Cerebellar nuclear complex (tissue), 1 donor: ENCODE results near the gene KRT2.
"Not testable (repeated sequence)": the region's sequence is repeated elsewhere in the genome, so short reads cannot be mapped to it uniquely, and the experiment has no call there.

ENCODE experiments used
- DNase-seq, 2 experiments: peaks; one replicate each; lab custom pipeline; 2025; lab: John Stamatoyannopoulos, UW

KRT2 gene

DNA sequence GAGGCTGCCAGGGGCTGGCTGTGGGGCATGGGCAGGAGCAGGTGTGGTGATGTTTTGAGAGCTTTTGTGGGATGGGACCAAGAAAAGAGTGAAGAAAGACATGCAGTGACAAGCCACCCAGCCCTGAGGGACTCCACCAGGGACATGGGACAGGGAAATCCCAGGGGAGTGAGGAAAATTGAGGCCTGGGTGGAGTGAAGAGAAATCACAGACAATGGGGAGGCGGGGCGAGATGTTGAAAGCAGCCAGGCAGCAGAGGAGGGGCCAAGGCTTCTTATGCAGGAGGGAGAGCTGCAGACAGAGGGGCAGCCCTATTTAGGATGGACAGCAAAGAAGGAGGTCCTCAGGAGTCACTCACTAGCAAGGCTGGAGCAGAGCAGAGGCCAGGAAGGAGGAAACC, 32.4 kb upstream of the KRT2 start:
- DNase-seq: no peak

DNA sequence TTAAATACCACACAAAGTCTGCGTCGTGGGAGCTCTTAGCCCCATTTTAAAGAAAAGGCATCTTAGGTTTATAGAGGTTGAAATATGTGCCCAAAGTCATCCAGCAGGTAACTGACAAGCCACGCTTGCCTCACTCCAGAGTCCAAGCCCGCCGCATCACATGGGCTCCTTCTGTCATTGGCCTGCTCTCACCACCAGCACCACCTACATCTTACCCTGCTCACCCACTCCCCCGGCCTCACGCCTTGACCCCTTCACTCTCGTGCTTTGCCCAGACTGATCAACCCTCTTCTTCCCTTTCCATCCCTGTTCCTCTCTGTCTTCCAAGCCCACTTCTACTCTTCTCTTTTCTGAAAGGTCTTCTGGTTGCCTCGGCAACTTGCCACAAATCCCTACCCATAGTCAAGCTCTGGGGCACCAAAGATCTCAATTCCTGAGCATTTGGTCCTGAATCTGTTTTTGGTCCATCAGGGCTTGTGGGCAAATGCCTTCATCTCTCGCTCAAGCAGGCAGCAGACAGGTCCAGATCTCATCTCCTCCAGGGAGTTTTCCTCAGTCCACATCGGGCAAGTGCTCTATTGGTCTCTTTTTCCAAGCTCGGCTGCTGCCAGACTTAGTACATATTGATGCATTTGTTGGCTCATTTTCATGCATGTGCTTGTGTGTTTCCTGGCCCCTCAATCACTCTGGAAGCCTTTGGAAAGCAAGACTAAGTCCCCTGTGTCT, 31.7 kb upstream of the KRT2 start:
- no peak for DNase-seq

DNA sequence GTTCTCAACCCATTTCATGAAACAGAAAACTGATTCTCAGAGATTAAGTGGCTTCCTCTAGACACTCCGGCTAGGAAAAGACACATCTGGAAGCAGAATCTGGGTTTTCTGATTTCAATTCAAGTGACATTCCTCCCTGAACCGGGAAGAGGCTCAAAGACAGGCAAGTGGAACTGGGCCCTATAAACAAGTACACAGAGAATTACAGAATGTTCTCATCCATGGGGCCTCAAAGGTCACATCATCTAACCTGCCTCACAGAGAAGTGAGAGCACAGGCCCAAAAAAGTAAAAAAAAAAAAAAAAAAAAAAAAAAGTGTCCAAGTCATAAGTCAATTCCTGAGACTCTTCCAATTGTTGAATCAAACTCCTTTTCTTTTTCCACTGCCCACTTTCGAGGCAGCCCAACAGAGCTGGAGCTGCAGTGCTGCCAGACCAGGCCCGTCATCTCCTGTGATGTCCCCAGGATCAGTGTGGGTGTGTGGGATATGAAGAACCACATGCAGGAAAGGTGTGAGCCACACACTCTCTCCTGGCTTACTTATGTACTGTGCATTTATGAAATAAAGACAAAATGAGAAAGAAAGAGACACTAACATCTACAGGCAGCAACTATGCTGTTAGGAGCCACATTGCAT, 31.0 kb upstream of the KRT2 start:
- no peak for DNase-seq

DNA sequence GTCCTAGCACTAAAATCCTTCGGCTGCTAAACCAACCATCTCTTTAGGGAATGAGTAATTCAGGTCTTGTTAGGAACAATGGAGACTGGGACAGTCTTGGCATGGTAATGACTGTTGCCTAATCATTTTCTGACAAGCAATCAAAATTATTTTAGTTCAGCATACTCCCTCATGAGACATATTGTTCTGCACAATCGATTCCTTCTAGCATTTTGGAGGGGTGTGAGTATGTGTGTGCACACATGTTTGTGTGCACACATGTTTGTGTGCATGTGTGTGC, 30.3 kb upstream of the KRT2 start:
- DNase-seq: no peak

DNA sequence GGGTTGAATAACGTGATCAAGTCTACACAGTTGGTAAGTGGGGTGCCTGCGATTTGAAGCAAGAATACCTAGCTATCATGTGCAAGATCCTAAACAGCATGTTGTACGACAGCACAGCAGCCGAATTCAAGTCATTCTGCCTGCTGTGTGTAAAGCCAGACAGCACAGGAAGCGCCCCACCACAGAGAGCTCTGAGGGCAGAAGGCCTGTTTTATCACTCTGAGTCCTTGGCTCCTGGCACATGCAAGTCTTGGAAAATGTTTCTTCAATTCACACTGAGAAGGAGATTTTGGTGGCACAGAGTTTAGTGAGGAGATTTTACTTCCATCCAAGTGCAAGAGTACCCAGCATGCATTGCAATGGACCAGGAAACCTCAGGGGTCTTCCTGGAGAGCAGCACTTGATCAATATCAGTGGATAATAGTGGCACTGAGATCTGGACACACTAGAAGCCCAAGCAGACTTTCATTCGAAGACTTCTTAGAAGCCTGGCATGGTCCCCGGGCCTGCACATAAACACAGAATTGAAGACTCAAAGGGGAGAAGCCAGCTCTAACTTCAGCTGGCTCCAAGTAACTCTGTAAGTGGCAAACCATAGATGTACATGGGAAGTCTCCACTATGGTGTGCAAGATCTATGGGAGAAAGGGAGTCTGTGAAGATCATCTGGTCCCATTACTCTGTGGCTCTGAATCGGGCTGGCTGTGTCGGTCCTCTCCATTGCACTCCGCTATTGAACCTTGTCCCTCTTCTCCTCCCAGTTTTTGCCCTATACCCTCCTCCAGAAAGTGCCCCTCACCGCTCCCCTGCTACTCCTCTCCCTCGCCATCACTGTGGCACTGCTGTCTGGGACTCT, 29.7 kb upstream of the KRT2 start:
- no peak for DNase-seq

DNA sequence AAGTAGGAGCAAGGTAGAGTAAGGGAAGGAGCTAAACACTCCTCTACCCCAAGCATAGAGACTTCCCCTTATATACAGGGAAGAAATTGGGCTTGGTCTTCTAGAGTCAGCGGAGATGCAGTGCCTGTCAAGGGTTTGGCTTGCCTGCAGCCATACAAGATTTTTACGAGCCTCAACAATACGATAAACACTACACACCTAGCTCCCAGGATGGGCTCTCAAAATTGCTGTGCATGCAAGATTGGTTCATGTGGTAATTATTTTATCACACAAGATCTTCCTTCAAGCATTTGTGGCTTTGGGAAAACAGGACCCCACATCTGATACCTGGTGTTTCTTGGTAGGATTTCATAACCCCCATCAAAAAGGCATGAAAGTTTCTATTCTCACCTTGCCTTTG, 28.4 kb upstream of the KRT2 start, which contains the start of gene KRT1:
KRT1 (minus strand) TSS at position 45 of the 400 bp plus-strand sequence. CDS start 59 bp downstream, outside the sequence.
- DNase-seq: no peak

DNA sequence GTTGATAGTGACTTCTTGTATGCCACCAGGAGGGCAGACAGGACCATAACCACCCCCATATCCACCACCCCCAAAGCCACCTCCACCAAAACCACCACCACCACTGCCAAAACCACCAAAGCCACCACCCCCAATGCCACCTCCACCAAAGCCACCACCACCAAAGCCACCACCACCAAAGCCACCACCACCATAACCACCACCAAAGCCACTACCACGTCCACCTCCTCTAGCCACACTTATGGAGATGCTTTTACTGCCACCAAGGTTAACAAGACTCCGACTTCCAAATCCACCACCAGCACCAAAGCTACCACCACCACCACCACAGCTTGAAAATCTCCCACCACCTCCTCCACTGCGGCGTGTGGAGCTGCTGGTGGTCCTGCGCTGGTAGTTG, 27.9 kb upstream of the KRT2 start:
- DNase-seq: no peak

DNA sequence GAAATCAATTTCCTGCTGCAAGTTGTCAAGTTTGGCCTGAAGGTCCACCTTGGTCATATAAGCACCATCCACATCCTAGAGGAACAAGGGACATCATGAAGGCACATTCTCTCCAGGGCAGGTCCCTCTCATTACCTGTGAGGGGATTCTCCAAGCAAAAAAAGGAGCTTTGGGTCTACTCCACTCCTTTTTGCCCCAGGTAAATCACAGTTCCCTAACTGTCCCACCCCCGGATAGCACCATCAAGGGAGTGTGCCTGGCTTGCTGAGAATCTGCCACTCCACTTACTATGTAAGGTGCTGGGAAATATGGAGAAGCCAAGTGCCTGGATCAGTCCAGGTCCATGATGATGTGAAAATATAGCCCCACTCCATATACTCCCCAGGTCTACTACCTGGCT, 25.7 kb upstream of the KRT2 start:
- no peak for DNase-seq

DNA sequence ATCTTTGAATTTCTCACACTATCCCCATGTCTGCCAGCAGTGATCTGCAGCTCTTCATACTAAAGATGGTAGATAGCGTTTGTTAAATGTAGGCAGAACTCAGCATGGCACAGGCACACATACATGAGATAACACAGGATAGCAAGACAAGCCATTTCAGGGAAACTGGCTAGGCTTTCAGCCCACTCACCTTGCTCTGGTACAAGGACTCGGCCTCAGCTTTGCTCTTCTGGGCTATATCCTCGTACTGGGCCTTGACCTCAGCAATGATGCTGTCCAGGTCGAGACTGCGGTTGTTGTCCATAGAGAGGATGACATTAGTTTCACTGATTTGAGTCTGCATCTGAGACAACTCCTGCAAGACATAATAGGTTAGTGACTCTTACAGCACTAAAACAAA, 25.1 kb upstream of the KRT2 start:
- no peak for DNase-seq

DNA sequence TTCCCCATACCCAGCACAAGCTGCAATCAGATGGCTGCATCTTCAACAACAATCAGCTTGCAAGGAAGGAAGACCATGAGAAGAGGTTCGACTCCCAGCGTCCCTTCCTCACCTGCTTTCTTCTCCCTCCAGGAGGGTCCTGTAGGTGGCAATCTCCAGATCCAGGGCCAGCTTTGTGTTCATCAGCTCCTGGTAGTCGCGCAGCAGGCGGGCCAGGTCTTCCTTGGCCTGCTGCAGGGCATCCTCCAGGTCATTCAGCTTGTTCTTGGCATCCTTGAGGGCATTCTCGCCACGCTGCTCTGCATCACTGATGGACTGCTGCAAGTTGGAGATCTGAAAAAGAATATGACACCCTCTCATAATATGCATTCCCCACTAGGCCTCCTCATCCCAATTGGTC, 24.2 kb upstream of the KRT2 start:
- DNase-seq: no peak

DNA sequence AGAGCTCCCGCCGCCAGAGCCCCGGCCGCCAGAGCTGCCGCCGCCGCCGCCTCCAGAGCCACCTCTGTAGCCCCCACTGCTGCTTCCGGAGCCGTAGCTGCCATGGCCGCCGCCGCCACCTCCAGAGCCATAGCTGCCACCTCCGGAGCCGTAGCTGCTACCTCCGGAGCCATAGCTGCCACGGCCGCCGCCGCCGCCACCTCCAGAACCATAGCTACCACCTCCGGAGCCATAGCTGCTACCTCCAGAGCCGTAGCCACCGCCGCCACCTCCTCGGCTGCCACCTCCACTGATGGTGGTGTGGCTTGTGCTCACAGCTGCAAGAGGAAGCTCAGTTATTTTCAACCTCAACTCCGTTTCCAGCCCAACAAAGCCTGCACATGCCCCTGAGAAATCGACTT, 23.3 kb upstream of the KRT2 start:
- DNase-seq: no peak

DNA sequence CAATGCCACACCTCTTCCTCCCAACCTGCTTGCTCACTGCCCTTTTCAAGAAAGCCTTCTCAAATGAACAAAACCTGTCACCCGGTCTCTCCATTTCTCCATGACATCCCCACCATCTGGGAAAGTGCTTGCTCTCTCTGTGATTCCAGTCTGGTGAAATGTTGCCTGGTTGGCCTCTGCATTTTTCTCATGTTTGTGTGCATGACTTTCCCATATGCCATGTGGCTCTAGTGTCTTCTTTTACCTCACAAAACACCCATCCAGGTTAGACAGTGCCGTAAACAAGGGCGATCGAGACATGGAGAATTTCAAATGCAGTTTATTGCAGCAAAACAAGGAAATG, 22.4 kb upstream of the KRT2 start:
- DNase-seq: no peak

DNA sequence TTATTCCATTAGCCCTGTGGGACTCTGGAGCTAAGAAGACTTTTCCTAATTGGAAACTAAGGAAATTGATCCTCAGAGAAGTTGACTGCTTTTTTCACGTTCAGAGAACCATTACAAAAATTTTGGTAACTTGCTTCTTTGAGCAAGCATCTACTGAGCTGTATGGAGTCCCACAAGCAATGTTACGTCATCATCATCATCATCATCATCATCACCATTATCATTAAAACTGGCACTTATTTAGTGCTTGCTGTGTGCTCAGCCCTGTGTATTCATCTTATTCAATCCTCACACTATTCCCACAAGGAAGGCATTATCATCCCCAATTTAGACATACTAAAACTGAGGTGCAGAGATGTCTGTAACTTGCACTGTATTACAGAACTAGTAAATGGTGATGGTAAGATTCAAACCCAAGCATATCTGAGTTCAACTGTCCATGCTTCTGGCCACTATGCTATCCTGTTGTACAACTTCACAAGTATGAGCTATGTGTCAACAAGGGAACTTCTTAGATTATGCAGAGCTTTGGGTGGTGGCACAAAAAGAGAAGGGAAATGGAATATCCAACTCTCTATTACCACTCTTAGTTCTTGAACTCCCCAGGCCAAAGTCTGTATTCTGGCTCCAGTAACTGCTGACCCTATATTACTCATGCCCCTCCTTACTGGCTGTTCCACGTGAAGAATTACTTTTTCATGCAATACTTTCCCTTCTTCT, 21.9 kb upstream of the KRT2 start:
- DNase-seq: no peak

DNA sequence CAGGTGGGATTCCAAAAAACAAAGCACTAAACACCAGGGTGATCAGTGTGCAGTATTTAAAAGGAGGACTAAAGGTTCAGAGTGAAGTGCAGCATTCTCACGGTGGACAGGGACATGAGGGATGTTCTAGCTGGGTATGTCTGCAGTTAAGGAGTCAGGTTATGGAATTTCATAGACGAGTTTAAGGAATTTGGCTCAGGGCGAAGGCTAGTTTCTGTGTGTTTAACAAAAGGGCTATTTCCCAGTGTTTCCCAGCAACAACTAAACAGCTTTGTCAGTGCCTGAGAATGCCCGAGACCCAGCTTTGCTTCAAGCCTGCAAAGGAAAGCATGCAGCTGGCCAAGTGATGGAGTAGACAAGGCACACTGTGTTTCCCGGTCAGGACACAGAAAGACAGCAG, 21.2 kb upstream of the KRT2 start:
- no peak for DNase-seq

DNA sequence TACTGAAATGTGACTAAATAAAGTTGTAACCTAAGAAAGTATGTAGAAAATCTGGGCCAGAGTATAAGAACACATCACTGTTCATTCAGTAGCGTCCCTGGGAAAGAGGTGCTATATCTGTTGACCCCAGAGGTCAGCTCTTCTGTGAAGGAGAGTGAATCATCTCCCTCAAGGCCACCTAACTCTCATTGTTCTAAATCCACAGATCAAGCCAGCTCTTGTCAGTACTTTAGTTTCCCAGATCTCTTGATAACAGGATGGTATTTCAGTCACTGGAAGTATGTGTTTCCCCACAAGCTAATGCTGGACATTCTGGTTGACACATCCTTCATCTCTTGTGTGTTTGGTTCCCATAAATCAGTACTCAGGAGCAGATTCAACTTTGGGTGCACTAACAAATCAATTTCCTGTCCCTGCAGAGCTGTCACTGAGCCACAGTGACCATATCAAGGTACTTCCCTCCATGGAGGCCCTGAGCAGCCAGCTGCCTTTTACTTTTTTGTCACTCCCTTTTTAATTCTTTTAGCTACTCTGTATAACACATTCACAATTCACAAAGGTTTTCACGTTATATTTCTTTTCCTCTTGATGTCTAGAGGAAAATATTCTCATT, 20.4 kb upstream of the KRT2 start:
- no peak for DNase-seq

DNA sequence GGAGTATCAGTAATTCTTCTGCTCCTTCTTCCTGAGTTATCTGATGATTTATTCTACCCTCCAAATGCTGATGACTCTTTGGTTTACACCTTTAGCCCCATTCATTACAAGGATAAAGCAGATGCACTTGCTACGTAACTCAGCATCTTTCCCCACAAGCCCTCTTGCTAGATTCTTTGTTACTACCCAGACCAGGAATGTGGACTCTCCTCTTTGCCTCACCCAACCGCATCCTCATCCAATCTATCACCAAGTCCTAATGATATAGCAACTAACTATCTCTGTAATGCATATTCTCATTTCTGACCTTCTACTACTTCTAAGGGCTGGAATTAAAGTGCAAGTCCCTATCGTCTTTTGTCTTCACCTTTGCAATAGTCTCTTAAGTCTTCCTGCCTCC, 18.9 kb upstream of the KRT2 start:
- no peak for DNase-seq

DNA sequence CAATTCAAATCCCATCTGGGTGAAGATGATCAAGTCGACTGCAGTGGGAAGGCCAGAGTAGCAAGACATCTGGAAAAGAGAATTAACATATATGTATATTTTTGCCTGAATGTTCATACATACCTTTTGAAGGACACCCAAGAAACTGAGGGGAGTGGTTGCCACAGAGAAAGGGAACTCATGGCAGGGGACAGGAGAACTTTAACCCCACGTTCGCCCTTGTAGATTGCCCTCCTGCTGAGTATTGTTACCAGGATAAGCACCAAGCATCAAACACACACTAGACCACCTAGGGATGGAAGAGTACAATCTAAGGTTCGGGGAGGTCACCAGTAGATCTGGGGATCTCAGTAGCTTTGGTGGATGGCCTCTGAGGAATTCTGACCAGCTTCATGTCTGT, 18.5 kb upstream of the KRT2 start:
- no peak for DNase-seq

DNA sequence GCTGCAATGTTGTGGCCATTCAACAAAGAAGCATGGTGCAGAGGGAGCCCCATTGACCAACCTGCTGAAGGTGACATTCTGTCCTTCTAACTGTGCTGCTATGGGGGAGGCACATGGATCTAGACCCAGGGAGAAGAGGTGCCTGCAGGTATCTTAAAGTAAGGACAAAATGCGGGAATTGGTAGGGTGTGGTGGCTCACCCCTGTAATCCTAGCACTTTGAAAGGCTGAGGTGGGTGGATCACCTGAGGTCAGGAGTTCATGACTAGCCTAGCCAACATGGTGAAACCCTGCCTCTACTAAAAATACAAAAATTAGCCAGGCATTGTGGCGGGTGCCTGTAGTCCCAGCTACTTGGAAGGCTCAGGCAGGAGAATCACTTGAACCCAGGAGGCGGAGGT, 17.9 kb upstream of the KRT2 start:
- DNase-seq: not testable (repeated sequence)

DNA sequence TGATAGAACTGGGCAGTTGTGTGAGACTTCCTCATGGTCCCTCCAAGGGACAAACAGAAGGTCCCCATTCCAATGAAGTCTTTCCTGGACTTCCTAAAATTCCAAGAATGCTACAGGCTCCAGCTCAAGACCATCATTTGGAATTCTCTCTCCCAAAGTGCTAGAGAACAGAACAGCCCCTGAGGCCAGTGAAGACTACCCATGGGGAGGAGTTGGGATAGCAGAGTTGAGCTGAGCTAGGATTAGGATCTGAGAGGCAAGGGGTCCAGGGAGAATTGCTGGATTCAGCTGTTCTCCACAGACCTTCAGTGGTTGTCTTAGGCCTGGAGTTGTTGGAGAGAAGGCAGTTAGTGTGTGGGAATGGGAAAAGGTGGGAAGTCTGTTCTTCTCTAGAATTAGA, 17.4 kb upstream of the KRT2 start:
- DNase-seq: no peak

DNA sequence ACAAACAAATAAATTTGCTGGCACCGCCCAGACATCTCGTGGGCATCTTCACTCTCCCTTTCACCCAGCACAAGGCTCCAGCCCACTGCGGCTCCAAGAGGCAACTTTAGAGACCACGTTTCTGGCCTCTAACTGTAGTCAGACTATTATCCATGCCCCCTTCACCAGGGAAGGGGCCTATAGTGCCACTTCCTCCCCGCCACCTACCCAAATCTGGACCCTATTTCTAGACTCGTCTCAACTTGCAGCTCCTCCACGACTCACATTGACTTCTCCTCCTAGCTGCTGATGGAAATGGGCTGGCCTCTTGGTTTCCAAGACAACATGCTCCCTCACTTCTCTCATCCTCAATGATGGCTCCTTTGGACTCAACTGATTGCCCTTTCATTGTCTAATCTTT, 15.9 kb upstream of the KRT2 start:
- no peak for DNase-seq

DNA sequence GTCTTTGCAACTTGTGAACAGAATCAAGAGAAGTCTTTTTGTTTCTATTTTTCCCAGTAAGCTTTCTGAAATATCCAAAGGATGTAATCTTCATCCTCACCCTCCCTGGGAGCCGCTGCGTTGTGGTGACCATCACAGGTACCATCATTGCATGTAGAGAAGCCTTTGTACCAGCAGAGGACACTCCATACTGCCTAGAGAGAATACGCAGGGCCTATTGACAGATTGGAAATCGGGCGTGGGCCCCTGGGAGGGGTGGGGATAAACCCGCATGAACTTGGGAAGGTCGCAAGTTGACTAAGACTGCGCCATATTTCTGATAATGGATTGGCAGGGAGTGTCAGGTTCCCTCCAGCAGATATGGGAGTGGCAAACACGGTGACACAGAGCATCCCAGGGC, 15.5 kb upstream of the KRT2 start:
- DNase-seq: no peak

DNA sequence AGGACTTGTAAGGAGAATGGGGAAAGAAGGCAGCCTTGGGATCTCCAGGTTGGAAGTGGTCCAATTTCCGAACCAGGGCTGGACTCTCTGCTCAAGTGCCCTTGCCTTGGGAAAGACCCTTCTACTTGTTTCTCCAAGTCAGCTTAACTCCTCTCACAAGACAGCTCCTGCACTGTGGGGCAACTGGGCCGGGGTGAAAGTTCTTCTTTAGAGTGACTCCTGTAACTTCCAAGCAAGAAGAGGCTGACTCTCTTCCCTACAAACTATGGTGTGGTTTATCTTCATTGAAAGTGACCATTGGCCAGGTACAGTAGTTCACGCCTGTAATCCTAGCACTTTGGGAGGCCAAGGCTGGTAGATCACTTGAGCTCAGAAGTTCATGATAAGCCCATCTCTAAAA, 14.5 kb upstream of the KRT2 start:
- no peak for DNase-seq
